ENCODE measurements around the gene PADI4.

Gene PADI4

GRCh38 chr1:17347769-17348592 lies 40.0 kb downstream of the PADI4 start:
- no peak for DNase-seq

- DNase-seq = no peak
Observed at GRCh38 chr1:17348593-17349234, 40.7 kb downstream of the PADI4 start.

GRCh38 chr1:17350083-17350482 lies 42.1 kb downstream of the PADI4 start:
- DNase-seq = no peak

GRCh38 chr1:17350928-17351446 lies 43.0 kb downstream of the PADI4 start:
- no peak for DNase-seq

- DNase-seq = no peak
Observed at GRCh38 chr1:17351598-17352324, 43.8 kb downstream of the PADI4 start.

- no peak for DNase-seq
Observed at GRCh38 chr1:17352419-17352909, 44.5 kb downstream of the PADI4 start.

- no peak for DNase-seq
Observed at GRCh38 chr1:17355898-17356297, 47.9 kb downstream of the PADI4 start.

- no peak for DNase-seq
Observed at GRCh38 chr1:17356387-17357026, 48.5 kb downstream of the PADI4 start.

GRCh38 chr1:17358557-17358956 lies 50.6 kb downstream of the PADI4 start:
- DNase-seq = no peak

- no peak for DNase-seq
Observed at GRCh38 chr1:17359031-17359430, 51.0 kb downstream of the PADI4 start.

- no peak for DNase-seq
Observed at GRCh38 chr1:17359808-17360207, 51.8 kb downstream of the PADI4 start.

- DNase-seq = no peak
Observed at GRCh38 chr1:17360272-17360956, 52.4 kb downstream of the PADI4 start.

- no peak for DNase-seq
Observed at GRCh38 chr1:17361687-17362086, 53.7 kb downstream of the PADI4 start.

- no peak for DNase-seq
Observed at GRCh38 chr1:17363351-17363750, 55.4 kb downstream of the PADI4 start.

- no peak for DNase-seq
Observed at GRCh38 chr1:17363771-17364170, 55.8 kb downstream of the PADI4 start.

GRCh38 chr1:17365293-17365692 lies 57.3 kb downstream of the PADI4 start:
- no peak for DNase-seq

GRCh38 chr1:17369466-17369865 lies 61.5 kb downstream of the PADI4 start:
- no peak for DNase-seq

- DNase-seq = no peak
Observed at GRCh38 chr1:17370618-17371017, 62.6 kb downstream of the PADI4 start.

GRCh38 chr1:17371896-17372295 lies 63.9 kb downstream of the PADI4 start, which contains the start of gene PADI6:
PADI6 (plus strand) TSS chr1:17372196; CDS start chr1:17372246, 50 bp downstream.
- no peak for DNase-seq

- DNase-seq = no peak
Observed at GRCh38 chr1:17372955-17373354, 65.0 kb downstream of the PADI4 start.

- DNase-seq = peak in 1 of 51 donors; percentile 18
Observed at GRCh38 chr1:17375651-17376050, 67.7 kb downstream of the PADI4 start.
